A549 (cell line): Measurements from ENCODE around the gene VSIR. TPM values are rescaled to one million over a fixed set of nuclear protein-coding genes. Genes with fewer than 3 reads are reported as not detected.

Experiments
- ATAC-seq, 2 experiments: fragments of 200-7000 bp in 1 of 2; fragments of >200 bp in 1 of 2; cut with Nextera tagmentation in 1 of 2; cut with Tn5 transposase in 1 of 2; 3 replicates each; pipeline versions ENCODE4 v1.8.0 to v1.9.1; 2018 to 2020; ENCODE audit warnings: mild to moderate bottlenecking in 1 of 2, moderate library complexity in 1 of 2
- CTCF ChIA-PET: fragments of 300-600 bp; sonication (Branson Sonifier 250); formaldehyde crosslinking; extraction: SDS; loops from one replicate; lab custom pipeline; 2021; ENCODE audit warnings: antibody characterized with exemption, inconsistent platforms; lab: Yijun Ruan, JAX
- POLR2A ChIA-PET: fragments of 350-600 bp; formaldehyde crosslinking; extraction: SDS; loops from one replicate; lab custom pipeline; 2021; ENCODE audit warnings: antibody characterized with exemption, inconsistent platforms; lab: Yijun Ruan, JAX
- DNase-seq, 2 experiments: peaks; one replicate each; pipeline versions ENCODE4 v3.0.0 to v3.0.0-alpha.2; 2011 to 2016; ENCODE audit warnings: low read depth in 1 of 2, low spot score in 1 of 2
- FAIRE-seq: peaks from 2 replicates; lab custom pipeline; 2011; peaks lifted over from hg19 to GRCh38; lab: Jason Lieb, UNC
- H3K27ac ChIP-seq, 2 experiments: fragments of >200 bp; sonication (Bioruptor Twin); formaldehyde crosslinking; 3 replicates each; pipeline ENCODE4 v1.5.1; 2016 to 2017
- H3K4me1 ChIP-seq: fragments of >200 bp; sonication (Bioruptor Twin); formaldehyde crosslinking; 3 replicates; pipeline ENCODE4 v1.6.1; 2016
- H3K4me2 ChIP-seq: fragments of >200 bp; sonication (Bioruptor Twin); formaldehyde crosslinking; 3 replicates; pipeline ENCODE4 v1.6.1; 2016
- H3K4me3 ChIP-seq: fragments of >200 bp; sonication (Bioruptor Twin); formaldehyde crosslinking; 3 replicates; pipeline ENCODE4 v1.5.1; 2016
- H3K9me3 ChIP-seq: fragments of >200 bp; sonication (Bioruptor Twin); formaldehyde crosslinking; 3 replicates; pipeline ENCODE4 v1.6.1; 2016
- CBX2 ChIP-seq: fragments of 200-600 bp; sonication (generic); IDR thresholded peaks from 2 replicates; pipeline ENCODE4 v1.6.1; 2016; ENCODE audit warnings: low read depth, mild to moderate bottlenecking, borderline replicate concordance
- CHD4 ChIP-seq: fragments of 200-600 bp; sonication (generic); IDR thresholded peaks from 2 replicates; pipeline ENCODE4 v1.6.1; 2016; ENCODE audit warnings: antibody characterized with exemption, mild to moderate bottlenecking, borderline replicate concordance
- EP300 ChIP-seq, 2 experiments: fragments of >200 bp; sonication (Bioruptor Twin); formaldehyde crosslinking; IDR thresholded peaks; 2 replicates in 1 of 2; 3 replicates in 1 of 2; pipeline ENCODE4 v1.6.1; 2016 to 2017
- ESRRA ChIP-seq: fragments of 150-350 bp; IDR thresholded peaks from 2 replicates; pipeline ENCODE4 v1.6.1; 2014; ENCODE audit warnings: mild to moderate bottlenecking, low read length, borderline replicate concordance
- FOXS1 ChIP-seq: fragments of 250-450 bp; sonication (Bioruptor Pico); IDR thresholded peaks from 2 replicates; pipeline ENCODE4 v1.5.0; 2020; ENCODE audit warnings: mild to moderate bottlenecking, moderate library complexity
- GATA3 ChIP-seq: IDR thresholded peaks from 2 replicates; pipeline ENCODE4 v1.6.1; 2012; ENCODE audit warnings: borderline replicate concordance
- HDAC2 ChIP-seq: fragments of 200-600 bp; sonication (generic); IDR thresholded peaks from 2 replicates; pipeline ENCODE4 v1.6.1; 2016
- HOXA7 ChIP-seq: fragments of 250-450 bp; sonication (Bioruptor Pico); IDR thresholded peaks from 2 replicates; pipeline ENCODE4 v1.5.0; 2020; ENCODE audit warnings: mild to moderate bottlenecking, moderate library complexity
- JUN ChIP-seq, 2 experiments: fragments of >200 bp; sonication (Bioruptor Twin); formaldehyde crosslinking; IDR thresholded peaks; 2 replicates in 1 of 2; 3 replicates in 1 of 2; pipeline ENCODE4 v1.6.1; 2016 to 2017
- KDM5A ChIP-seq: fragments of 200-600 bp; sonication (generic); IDR thresholded peaks from 2 replicates; pipeline ENCODE4 v1.6.1; 2016; ENCODE audit warnings: antibody characterized with exemption, mild to moderate bottlenecking
- NPAS2 ChIP-seq: fragments of 250-450 bp; sonication (Bioruptor Pico); IDR thresholded peaks from 2 replicates; pipeline ENCODE4 v1.8.0; 2022; ENCODE audit warnings: mild to moderate bottlenecking, moderate library complexity, borderline replicate concordance
- RARB ChIP-seq: fragments of 250-450 bp; sonication (Bioruptor Pico); IDR thresholded peaks from 2 replicates; pipeline ENCODE4 v1.8.0; 2021; ENCODE audit warnings: mild to moderate bottlenecking, moderate library complexity
- TP53 ChIP-seq: fragments of 250-450 bp; sonication (Bioruptor Pico); IDR thresholded peaks from 2 replicates; pipeline ENCODE4 v1.5.0; 2021; ENCODE audit warnings: mild to moderate bottlenecking, moderate library complexity
- ZNF302 ChIP-seq: fragments of 250-450 bp; sonication (Bioruptor Pico); IDR thresholded peaks from 2 replicates; pipeline ENCODE4 v1.9.0; 2021; ENCODE audit warnings: inconsistent platforms, mild to moderate bottlenecking, moderate library complexity
- WGBS: methylation state at CpG from one replicate; pipeline ENCODE4 v1.1.6; 2017; ENCODE audit errors: missing lambda C conversion rate; 5-methylcytosine and 5-hydroxymethylcytosine counted together
- polyA plus RNA-seq, 4 experiments: library from polyadenylated mRNA; depleted of rRNA in 3 of 4; stranded (reverse); fragments of >200 nt; fragmentation: RNase III in 1 of 4; extraction: RNeasy Plus Mini Kit Qiagen cat#74134 plus additional on column Dnase treatment in 1 of 4; gene quantifications; 2 replicates in 3 of 4; 3 replicates in 1 of 4; pipeline ENCODE4 v1.2.3, GENCODE V29; 2011 to 2017
- TF ChIP-seq, protein P1 (sequence below): fragments of 200-600 bp; sonication (generic); IDR thresholded peaks from 2 replicates; pipeline ENCODE4 v1.6.1; 2016; ENCODE audit warnings: antibody characterized with exemption, mild to moderate bottlenecking, moderate library complexity
- TF ChIP-seq, protein P2 (sequence below): IDR thresholded peaks from 2 replicates; pipeline ENCODE4 v1.6.1; 2012; ENCODE audit warnings: low read depth, borderline replicate concordance
- TF ChIP-seq, protein P3 (sequence below): fragments of >200 bp; sonication (Bioruptor Twin); formaldehyde crosslinking; IDR thresholded peaks from 3 replicates; pipeline ENCODE4 v1.6.1; 2016
- TF ChIP-seq, protein P4 (sequence below): fragments of 450-650 bp; IDR thresholded peaks from 2 replicates; pipeline ENCODE4 v1.6.1; 2014; ENCODE audit warnings: antibody characterized with exemption
- TF ChIP-seq, protein P5 (sequence below): fragments of >200 bp; sonication (Bioruptor Twin); formaldehyde crosslinking; IDR thresholded peaks from 3 replicates; pipeline ENCODE4 v1.5.1; 2016
- TF ChIP-seq, protein P6 (sequence below): fragments of 150-350 bp; IDR thresholded peaks from 2 replicates; pipeline ENCODE4 v1.6.1; 2014; ENCODE audit warnings: low read depth, mild to moderate bottlenecking, low read length

The VSIR gene
- polyA plus RNA-seq, 2 of the 4 experiments (the other 2 are of a cell fraction): 15.5 to 18.5 TPM

DNA sequence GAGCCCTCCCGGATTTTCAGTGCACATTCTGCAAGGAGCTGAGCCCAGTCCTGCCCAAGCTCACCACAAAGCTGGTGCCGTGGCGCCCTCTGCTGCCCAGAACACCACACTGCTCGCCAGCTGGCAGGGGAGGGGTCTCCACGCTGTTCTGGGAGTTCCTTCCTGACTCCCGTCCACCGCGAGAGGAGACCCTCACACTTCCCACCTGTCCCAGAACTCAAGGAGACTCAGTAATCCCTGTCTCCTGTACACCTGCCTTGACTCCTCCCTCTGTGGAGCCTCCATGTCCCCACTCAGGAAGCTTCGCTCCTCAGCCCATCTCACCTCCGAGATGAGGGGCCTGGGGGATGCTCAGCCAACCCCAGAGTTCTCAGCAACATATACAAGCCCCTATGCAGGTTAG, 65.0 kb downstream of the VSIR start (continued):
- no peak for TF ChIP-seq ZNF302 (CRISPR knock-in tag)
- no peak for TF ChIP-seq RARB (CRISPR knock-in tag)
- TF ChIP-seq CBX2: no peak
- TF ChIP-seq, protein P1, sequence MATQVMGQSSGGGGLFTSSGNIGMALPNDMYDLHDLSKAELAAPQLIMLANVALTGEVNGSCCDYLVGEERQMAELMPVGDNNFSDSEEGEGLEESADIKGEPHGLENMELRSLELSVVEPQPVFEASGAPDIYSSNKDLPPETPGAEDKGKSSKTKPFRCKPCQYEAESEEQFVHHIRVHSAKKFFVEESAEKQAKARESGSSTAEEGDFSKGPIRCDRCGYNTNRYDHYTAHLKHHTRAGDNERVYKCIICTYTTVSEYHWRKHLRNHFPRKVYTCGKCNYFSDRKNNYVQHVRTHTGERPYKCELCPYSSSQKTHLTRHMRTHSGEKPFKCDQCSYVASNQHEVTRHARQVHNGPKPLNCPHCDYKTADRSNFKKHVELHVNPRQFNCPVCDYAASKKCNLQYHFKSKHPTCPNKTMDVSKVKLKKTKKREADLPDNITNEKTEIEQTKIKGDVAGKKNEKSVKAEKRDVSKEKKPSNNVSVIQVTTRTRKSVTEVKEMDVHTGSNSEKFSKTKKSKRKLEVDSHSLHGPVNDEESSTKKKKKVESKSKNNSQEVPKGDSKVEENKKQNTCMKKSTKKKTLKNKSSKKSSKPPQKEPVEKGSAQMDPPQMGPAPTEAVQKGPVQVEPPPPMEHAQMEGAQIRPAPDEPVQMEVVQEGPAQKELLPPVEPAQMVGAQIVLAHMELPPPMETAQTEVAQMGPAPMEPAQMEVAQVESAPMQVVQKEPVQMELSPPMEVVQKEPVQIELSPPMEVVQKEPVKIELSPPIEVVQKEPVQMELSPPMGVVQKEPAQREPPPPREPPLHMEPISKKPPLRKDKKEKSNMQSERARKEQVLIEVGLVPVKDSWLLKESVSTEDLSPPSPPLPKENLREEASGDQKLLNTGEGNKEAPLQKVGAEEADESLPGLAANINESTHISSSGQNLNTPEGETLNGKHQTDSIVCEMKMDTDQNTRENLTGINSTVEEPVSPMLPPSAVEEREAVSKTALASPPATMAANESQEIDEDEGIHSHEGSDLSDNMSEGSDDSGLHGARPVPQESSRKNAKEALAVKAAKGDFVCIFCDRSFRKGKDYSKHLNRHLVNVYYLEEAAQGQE: no peak
- no peak for TF ChIP-seq HOXA7
- TF ChIP-seq NPAS2 (CRISPR knock-in tag): no peak

DNA sequence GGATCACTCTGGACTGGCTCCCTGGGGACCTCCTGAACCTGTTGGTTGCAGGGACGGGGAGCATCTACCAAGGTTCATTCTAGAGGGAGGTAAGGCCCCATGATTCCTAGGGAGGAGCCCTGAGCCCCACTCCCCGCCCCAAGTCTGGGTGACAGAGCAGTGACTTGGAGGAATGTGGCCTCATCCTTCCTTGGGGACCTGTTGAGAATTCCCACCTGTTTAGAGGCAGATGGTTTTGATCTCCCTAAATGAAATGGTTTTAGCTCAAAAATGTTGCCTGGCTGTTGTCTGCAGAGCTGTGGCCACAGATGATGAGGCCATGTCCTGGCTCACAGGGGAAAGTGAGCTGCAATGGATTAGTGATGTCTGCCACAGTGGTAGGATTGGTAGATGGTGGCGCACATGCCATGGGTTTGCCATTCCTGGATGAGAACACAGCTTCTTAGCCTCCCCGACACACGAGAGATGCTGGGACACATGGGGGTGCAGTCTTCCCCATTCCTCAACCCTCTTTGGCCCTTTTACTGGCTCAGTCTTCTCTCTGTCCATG, 66.0 kb downstream of the VSIR start:
- DNase-seq (no peak), ATAC-seq (no peak), FAIRE-seq (no peak)
- no peak overlapping the region for H3K27ac ChIP-seq
- POLR2A ChIA-PET: no interaction called here
- TF ChIP-seq, protein P2, sequence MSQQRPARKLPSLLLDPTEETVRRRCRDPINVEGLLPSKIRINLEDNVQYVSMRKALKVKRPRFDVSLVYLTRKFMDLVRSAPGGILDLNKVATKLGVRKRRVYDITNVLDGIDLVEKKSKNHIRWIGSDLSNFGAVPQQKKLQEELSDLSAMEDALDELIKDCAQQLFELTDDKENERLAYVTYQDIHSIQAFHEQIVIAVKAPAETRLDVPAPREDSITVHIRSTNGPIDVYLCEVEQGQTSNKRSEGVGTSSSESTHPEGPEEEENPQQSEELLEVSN: no peak
- no peak for TF ChIP-seq HDAC2
- TF ChIP-seq TP53 (CRISPR knock-in tag): no peak
- TF ChIP-seq CHD4: no peak
- TF ChIP-seq GATA3: no peak
- TF ChIP-seq, protein P3, sequence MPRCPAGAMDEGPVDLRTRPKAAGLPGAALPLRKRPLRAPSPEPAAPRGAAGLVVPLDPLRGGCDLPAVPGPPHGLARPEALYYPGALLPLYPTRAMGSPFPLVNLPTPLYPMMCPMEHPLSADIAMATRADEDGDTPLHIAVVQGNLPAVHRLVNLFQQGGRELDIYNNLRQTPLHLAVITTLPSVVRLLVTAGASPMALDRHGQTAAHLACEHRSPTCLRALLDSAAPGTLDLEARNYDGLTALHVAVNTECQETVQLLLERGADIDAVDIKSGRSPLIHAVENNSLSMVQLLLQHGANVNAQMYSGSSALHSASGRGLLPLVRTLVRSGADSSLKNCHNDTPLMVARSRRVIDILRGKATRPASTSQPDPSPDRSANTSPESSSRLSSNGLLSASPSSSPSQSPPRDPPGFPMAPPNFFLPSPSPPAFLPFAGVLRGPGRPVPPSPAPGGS: no peak
- no peak for TF ChIP-seq JUN (IDR thresholded peaks at IDR 0.05)
- TF ChIP-seq EP300 (IDR thresholded peaks at IDR 0.05): no peak
- TF ChIP-seq, protein P4, sequence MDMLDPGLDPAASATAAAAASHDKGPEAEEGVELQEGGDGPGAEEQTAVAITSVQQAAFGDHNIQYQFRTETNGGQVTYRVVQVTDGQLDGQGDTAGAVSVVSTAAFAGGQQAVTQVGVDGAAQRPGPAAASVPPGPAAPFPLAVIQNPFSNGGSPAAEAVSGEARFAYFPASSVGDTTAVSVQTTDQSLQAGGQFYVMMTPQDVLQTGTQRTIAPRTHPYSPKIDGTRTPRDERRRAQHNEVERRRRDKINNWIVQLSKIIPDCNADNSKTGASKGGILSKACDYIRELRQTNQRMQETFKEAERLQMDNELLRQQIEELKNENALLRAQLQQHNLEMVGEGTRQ: no peak
- TF ChIP-seq, protein P5, sequence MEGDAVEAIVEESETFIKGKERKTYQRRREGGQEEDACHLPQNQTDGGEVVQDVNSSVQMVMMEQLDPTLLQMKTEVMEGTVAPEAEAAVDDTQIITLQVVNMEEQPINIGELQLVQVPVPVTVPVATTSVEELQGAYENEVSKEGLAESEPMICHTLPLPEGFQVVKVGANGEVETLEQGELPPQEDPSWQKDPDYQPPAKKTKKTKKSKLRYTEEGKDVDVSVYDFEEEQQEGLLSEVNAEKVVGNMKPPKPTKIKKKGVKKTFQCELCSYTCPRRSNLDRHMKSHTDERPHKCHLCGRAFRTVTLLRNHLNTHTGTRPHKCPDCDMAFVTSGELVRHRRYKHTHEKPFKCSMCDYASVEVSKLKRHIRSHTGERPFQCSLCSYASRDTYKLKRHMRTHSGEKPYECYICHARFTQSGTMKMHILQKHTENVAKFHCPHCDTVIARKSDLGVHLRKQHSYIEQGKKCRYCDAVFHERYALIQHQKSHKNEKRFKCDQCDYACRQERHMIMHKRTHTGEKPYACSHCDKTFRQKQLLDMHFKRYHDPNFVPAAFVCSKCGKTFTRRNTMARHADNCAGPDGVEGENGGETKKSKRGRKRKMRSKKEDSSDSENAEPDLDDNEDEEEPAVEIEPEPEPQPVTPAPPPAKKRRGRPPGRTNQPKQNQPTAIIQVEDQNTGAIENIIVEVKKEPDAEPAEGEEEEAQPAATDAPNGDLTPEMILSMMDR: no peak
- no peak for TF ChIP-seq FOXS1 (CRISPR knock-in tag)
- no peak for TF ChIP-seq ESRRA
- TF ChIP-seq, protein P6, sequence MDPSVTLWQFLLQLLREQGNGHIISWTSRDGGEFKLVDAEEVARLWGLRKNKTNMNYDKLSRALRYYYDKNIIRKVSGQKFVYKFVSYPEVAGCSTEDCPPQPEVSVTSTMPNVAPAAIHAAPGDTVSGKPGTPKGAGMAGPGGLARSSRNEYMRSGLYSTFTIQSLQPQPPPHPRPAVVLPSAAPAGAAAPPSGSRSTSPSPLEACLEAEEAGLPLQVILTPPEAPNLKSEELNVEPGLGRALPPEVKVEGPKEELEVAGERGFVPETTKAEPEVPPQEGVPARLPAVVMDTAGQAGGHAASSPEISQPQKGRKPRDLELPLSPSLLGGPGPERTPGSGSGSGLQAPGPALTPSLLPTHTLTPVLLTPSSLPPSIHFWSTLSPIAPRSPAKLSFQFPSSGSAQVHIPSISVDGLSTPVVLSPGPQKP: no peak
- no peak for TF ChIP-seq KDM5A
- TF ChIP-seq ZNF302 (CRISPR knock-in tag): no peak
- no peak overlapping the region for H3K4me2 ChIP-seq
- WGBS: 63% methylated on average over 5 of the region's 5 CpGs
- peaks cover 11% of the 10 kb centered on the region; the same call in 2 of the 3 replicates for H3K4me1 ChIP-seq
- no peak overlapping the region for H3K4me3 ChIP-seq
- CTCF ChIA-PET: interaction anchor here (0.6 to 9.3 kb wide), 38 partner anchors 9 to 420 kb away, joined by 3 to 133 read pairs (median 6); partner anchors contain the start of genes C10orf105, CDH23, SLC29A3 and VSIR
- H3K9me3 ChIP-seq: no peaks in the 10 kb centered on the region
